HFF-Myc (cell line): ENCODE results near the gene CD99.

Experiments used
- DNase-seq: peaks from one replicate; pipeline ENCODE4 v3.0.0-alpha.2; 2011; ENCODE audit warnings: low read depth; ENCODE audit errors: extremely low read depth
- H3K4me3 ChIP-seq: replicated peaks from 2 replicates; pipeline ENCODE4 v1.5.1; 2011; ENCODE audit warnings: low read depth, mild to moderate bottlenecking, control low read depth, low read length
- CTCF ChIP-seq: IDR thresholded peaks from 2 replicates; pipeline ENCODE4 v1.5.1; 2012; ENCODE audit warnings: mild to moderate bottlenecking, low read depth, low read length, control low read depth; ENCODE audit errors: missing control alignments

Gene CD99

GRCh38 chrX:2784026-2784425 lies 92.9 kb downstream of the CD99 start:
- no peak for DNase-seq
- H3K4me3 ChIP-seq = no peak overlapping the region
- no peak for TF ChIP-seq CTCF

- no peak for DNase-seq
- no peak for TF ChIP-seq CTCF
- no peak overlapping the region for H3K4me3 ChIP-seq
These were observed 94.4 kb downstream of the CD99 start for GRCh38 chrX:2785538-2785937.

GRCh38 chrX:2788980-2789379 lies 97.9 kb downstream of the CD99 start:
- no peak for DNase-seq
- no peak for TF ChIP-seq CTCF
- H3K4me3 ChIP-seq = no peak overlapping the region

- H3K4me3 ChIP-seq = no peak overlapping the region
- DNase-seq = no peak
- TF ChIP-seq CTCF = no peak
These were observed 98.5 kb downstream of the CD99 start for GRCh38 chrX:2789569-2789968.
